Activated T-helper 1 cell treated with anti-CD3 and anti-CD28 coated beads, Interleukin-2, amount 50 U/mL, for 16 hours (primary cell): ENCODE measurements around the gene ZNF213.

Experiments used
- DNase-seq, 2 donors: peaks; one replicate each; pipeline ENCODE4 v3.0.0-alpha.2; 2020; ENCODE audit warnings: low read depth in 1 of 2, low spot score in 1 of 2

The ZNF213 gene

GRCh38 chr16:3190949-3191353 lies 56.1 kb downstream of the ZNF213 start:
- DNase-seq, result no peak
